Mesendoderm (in vitro differentiated cells): Measurements from ENCODE around the gene CMTM7.

Experiments
- DNase-seq: peaks from one replicate; pipeline ENCODE4 v3.0.0; 2013
- H2AK5ac ChIP-seq: 2 replicates; pipeline ENCODE4 v1.6.1; 2013; ENCODE audit warnings: low read length, inconsistent platforms
- H2BK120ac ChIP-seq: 2 replicates; pipeline ENCODE4 v1.6.1; 2013; ENCODE audit warnings: low read depth, mild to moderate bottlenecking, low read length, moderate library complexity, mixed read lengths
- H2BK15ac ChIP-seq: replicated peaks from 2 replicates; pipeline ENCODE4 v1.6.1; 2013; ENCODE audit warnings: low read depth, mild to moderate bottlenecking, moderate library complexity
- H2BK5ac ChIP-seq: 2 replicates; pipeline ENCODE4 v1.6.1; 2013; ENCODE audit warnings: low read length, inconsistent platforms
- H3K18ac ChIP-seq: 2 replicates; pipeline ENCODE4 v1.6.1; 2013; ENCODE audit warnings: mild to moderate bottlenecking, low read length, mixed read lengths
- H3K23ac ChIP-seq: one replicate; pipeline ENCODE4 v1.6.1; 2013; ENCODE audit warnings: low read length
- H3K27ac ChIP-seq: 2 replicates; pipeline ENCODE4 v1.5.1; 2013; ENCODE audit warnings: low read depth, mild to moderate bottlenecking, inconsistent platforms, low read length, moderate library complexity
- H3K27me3 ChIP-seq: 2 replicates; pipeline ENCODE4 v1.6.1; 2013; ENCODE audit warnings: low read length, control low read depth, mild to moderate bottlenecking, inconsistent platforms; ENCODE audit not compliant: insufficient read depth, poor library complexity
- H3K36me3 ChIP-seq: 2 replicates; pipeline ENCODE4 v1.6.1; 2013; ENCODE audit warnings: low read length, inconsistent platforms; ENCODE audit not compliant: control insufficient read depth, insufficient read depth
- H3K4ac ChIP-seq: one replicate; pipeline ENCODE4 v1.6.1; 2013; ENCODE audit warnings: low read depth, mild to moderate bottlenecking, low read length, moderate library complexity
- H3K4me1 ChIP-seq: 2 replicates; pipeline ENCODE4 v1.6.1; 2013; ENCODE audit warnings: low read depth, low read length, inconsistent platforms; ENCODE audit not compliant: control insufficient read depth
- H3K4me2 ChIP-seq: 2 replicates; pipeline ENCODE4 v1.6.1; 2013; ENCODE audit warnings: low read length
- H3K4me3 ChIP-seq: 2 replicates; pipeline ENCODE4 v1.5.1; 2013; ENCODE audit warnings: mild to moderate bottlenecking, low read length
- H3K56ac ChIP-seq: one replicate; pipeline ENCODE4 v1.6.1; 2013; ENCODE audit warnings: low read length
- H3K79me1 ChIP-seq: 2 replicates; pipeline ENCODE4 v1.6.1; 2013; ENCODE audit warnings: low read length, inconsistent platforms
- H3K79me2 ChIP-seq: 2 replicates; pipeline ENCODE4 v1.6.1; 2013; ENCODE audit warnings: mild to moderate bottlenecking, low read length; ENCODE audit not compliant: control insufficient read depth, insufficient read depth
- H3K9ac ChIP-seq: 2 replicates; pipeline ENCODE4 v1.6.1; 2013; ENCODE audit warnings: low read length, inconsistent platforms
- H4K5ac ChIP-seq: one replicate; pipeline ENCODE4 v1.6.1; 2013; ENCODE audit warnings: low read length
- H4K8ac ChIP-seq: one replicate; pipeline ENCODE4 v1.6.1; 2013; ENCODE audit warnings: low read depth, mild to moderate bottlenecking, control low read depth, low read length, moderate library complexity
- WGBS: extraction: QIAGEN DNeasy Blood & Tissue Kit; methylation state at CpG from one replicate; pipeline ENCODE4 v1.1.7; 2013; ENCODE audit warnings: low lambda C conversion rate, missing lambda C conversion rate; ENCODE audit not compliant: insufficient coverage; ENCODE audit errors: extremely low coverage; 5-methylcytosine and 5-hydroxymethylcytosine counted together

Gene CMTM7

DNA sequence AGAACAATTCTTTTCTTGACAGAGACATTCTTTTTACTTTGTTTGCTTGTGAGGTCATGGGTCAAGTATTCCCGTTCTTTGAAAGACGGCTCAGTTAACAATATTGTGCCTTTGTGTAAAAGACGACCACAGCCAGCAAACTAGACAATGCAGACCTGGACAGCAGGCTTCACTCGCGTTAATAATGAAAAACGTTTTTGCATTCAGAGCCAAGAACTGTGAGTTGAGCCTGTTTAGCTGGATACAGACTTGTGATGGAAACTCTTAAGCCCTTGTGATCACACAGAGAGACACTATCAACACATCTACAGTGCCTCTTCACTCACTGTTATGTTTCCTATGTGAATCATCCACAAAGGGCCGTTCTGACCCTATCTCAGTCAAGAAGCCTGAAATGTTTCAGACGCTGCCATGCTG lies 37.3 kb upstream of the CMTM7 start:
- H3K27ac ChIP-seq, result no peak overlapping the region
- no peak overlapping the region for H2BK15ac ChIP-seq
- no peak overlapping the region for H3K56ac ChIP-seq
- H3K18ac ChIP-seq, result no peak overlapping the region
- no peak overlapping the region for H4K8ac ChIP-seq
- H3K36me3 ChIP-seq, result no peaks in the 10 kb centered on the region
- H3K4me1 ChIP-seq, result no peaks in the 10 kb centered on the region
- H3K23ac ChIP-seq, result no peak overlapping the region
- H3K79me1 ChIP-seq, result no peaks in the 10 kb centered on the region
- no peak overlapping the region for H4K5ac ChIP-seq
- H2BK5ac ChIP-seq, result no peak overlapping the region
- H3K4ac ChIP-seq, result no peak overlapping the region
- H3K9ac ChIP-seq, result no peak overlapping the region
- no peak overlapping the region for H3K4me3 ChIP-seq
- no peaks in the 10 kb centered on the region for H3K27me3 ChIP-seq
- H2BK120ac ChIP-seq, result no peak overlapping the region
- DNase-seq, result no peak
- WGBS, result no CpG with 5 or more reads among the region's 8 CpGs
- H3K4me2 ChIP-seq, result no peak overlapping the region
- no peaks in the 10 kb centered on the region for H3K79me2 ChIP-seq
- H2AK5ac ChIP-seq, result no peak overlapping the region

DNA sequence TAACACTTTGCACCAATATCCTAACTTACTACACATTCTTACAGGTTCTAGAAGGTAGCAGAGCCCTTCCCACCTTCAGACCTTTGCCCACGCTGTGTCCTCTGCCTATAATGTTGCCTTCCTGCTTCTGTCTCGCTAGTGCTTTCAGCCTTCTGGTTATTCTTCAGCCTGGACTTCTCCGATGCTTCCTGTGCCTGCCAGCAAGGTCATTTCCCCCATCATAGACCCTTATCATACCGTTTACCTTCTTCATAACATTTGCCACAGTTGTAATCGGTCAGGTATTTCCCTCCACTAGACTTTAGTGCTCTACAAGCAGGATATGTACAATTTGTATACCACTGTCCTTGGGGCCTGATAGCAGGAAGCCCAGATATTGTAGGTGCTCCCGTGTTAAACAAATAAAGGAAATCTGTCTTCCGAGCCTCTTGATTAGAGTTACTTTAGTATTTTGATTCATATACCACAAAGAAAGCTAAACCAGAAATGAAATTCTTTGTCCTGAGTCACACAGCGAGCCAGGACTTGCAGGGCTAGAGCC lies 35.8 kb upstream of the CMTM7 start:
- Histone ChIP-seq H3K36me3 (no peaks in the 10 kb centered on the region), H4K5ac (no peak overlapping the region), H3K4ac (no peak overlapping the region), H2BK15ac (no peak overlapping the region), H4K8ac (no peak overlapping the region), H3K18ac (no peak overlapping the region), H3K4me2 (no peak overlapping the region), H3K4me1 (no peaks in the 10 kb centered on the region), H3K79me2 (no peaks in the 10 kb centered on the region), H3K23ac (no peak overlapping the region), H2AK5ac (no peak overlapping the region), H3K9ac (no peak overlapping the region), H3K4me3 (no peak overlapping the region), H3K27ac (no peak overlapping the region), H2BK120ac (no peak overlapping the region), H2BK5ac (no peak overlapping the region), H3K56ac (no peak overlapping the region), H3K79me1 (no peaks in the 10 kb centered on the region), H3K27me3 (no peaks in the 10 kb centered on the region)
- no CpG with 5 or more reads among the region's 8 CpGs for WGBS
- no peak for DNase-seq

DNA sequence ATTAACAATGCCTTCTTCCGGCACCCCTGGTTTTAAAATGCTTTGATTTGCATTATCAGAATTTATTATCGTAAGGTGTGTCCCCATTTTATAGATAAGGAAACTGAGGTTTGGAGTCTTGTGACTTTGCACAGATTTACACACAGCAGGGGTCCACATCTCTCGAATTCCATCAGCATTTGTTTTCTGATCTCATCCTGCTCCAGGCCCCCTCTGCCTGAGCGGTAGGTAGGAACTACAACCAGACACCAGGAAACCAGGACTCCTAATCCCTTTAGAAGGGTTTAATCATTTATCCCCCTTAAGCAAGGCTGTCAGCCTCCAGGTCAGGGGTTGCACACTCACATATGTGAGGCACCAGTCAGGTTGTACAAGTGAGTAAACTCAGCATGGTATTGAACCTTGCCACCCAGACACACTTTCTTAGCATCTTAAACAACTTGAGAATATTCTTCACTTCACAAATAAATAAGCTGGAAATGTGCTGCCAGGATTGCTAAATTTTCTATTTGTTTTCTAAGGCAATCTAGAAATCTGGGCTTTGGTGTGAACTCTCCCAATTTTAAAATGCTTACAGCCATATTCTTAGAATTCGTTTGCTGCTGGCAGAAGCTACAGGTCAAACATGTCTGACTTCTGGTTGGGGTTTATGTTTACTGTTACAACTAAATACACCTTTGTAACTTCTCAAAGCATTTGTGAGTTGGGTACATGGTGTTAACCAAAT lies 31.7 kb upstream of the CMTM7 start:
- no peak overlapping the region for H4K5ac ChIP-seq
- H3K23ac ChIP-seq, result no peak overlapping the region
- no peaks in the 10 kb centered on the region for H3K27me3 ChIP-seq
- H3K4me3 ChIP-seq, result no peak overlapping the region
- no peak overlapping the region for H3K9ac ChIP-seq
- peak; percentile 94 for DNase-seq
- no peak overlapping the region for H2BK15ac ChIP-seq
- H2BK5ac ChIP-seq, result no peak overlapping the region
- no peak overlapping the region for H4K8ac ChIP-seq
- H2BK120ac ChIP-seq, result no peak overlapping the region
- H3K4me2 ChIP-seq, result no peak overlapping the region
- WGBS, result no CpG with 5 or more reads among the region's 5 CpGs
- no peak overlapping the region for H3K27ac ChIP-seq
- H3K79me1 ChIP-seq, result no peaks in the 10 kb centered on the region
- H3K79me2 ChIP-seq, result no peaks in the 10 kb centered on the region
- H3K18ac ChIP-seq, result no peak overlapping the region
- no peak overlapping the region for H2AK5ac ChIP-seq
- H3K56ac ChIP-seq, result no peak overlapping the region
- no peak overlapping the region for H3K4ac ChIP-seq
- no peaks in the 10 kb centered on the region for H3K36me3 ChIP-seq
- H3K4me1 ChIP-seq, result peaks cover 2% of the 10 kb centered on the region

DNA sequence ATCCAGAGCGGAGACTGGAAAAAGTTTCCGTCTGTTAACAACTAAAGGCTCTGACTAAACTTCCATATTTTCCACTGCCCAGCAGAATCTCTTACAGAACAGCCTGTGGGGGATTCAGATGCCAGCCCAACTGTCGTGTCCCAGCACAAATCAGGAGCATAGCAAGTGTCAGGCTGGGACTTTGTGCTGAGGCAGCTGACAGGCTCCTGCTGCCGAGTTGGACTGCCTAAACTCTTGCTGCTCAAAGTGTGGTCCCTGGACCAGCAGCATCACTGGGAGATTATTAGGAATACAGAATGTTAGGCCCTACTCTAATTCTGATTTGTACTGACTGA lies 31.2 kb upstream of the CMTM7 start:
- no peak overlapping the region for H3K27ac ChIP-seq
- H3K4ac ChIP-seq, result no peak overlapping the region
- H2BK5ac ChIP-seq, result no peak overlapping the region
- no peak for DNase-seq
- H3K79me2 ChIP-seq, result no peaks in the 10 kb centered on the region
- no peak overlapping the region for H4K5ac ChIP-seq
- H3K4me3 ChIP-seq, result no peak overlapping the region
- no peaks in the 10 kb centered on the region for H3K27me3 ChIP-seq
- no peak overlapping the region for H2AK5ac ChIP-seq
- no CpG with 5 or more reads among the region's 4 CpGs for WGBS
- peaks cover 2% of the 10 kb centered on the region for H3K4me1 ChIP-seq
- no peak overlapping the region for H3K18ac ChIP-seq
- no peak overlapping the region for H3K56ac ChIP-seq
- no peaks in the 10 kb centered on the region for H3K79me1 ChIP-seq
- H3K9ac ChIP-seq, result no peak overlapping the region
- no peak overlapping the region for H3K23ac ChIP-seq
- no peak overlapping the region for H2BK120ac ChIP-seq
- no peaks in the 10 kb centered on the region for H3K36me3 ChIP-seq
- H2BK15ac ChIP-seq, result no peak overlapping the region
- H4K8ac ChIP-seq, result no peak overlapping the region
- H3K4me2 ChIP-seq, result no peak overlapping the region

DNA sequence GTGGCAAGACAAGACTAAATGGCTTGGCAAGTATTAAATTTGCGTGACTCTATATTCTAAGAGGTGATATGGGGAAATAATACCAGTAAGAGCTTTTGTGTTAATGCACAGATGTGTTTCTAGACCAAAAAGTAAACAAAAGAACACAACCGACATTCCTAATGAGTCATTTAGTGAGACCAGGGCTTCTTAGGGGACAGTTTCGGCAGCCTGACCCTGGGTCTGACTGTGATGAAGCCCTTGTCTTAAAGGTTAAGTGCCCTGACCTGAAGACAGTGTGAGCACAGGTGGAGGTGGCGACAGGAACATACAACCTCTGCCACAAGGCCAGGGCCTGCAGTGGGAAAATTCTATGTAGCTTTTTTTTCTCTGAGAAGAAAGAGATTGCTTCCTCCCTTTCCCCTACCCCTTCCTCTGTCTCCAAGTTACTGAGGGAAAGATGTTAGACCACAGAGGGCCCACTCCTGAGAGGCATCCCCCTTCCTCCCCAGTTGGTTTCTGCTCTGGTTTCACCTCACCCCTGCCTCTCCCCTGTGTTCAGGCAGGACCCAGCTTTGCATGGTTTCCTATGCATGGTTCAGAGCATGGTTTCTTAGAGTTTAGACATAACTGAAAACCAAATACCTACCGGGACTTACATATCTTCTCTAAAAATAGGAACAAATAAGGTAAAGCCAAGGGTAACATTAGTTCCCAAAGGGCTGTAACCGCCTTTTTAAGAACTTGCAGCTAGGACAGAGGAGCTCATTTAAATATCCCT lies 24.8 kb upstream of the CMTM7 start:
- no peak overlapping the region for H3K4ac ChIP-seq
- H3K36me3 ChIP-seq, result no peaks in the 10 kb centered on the region
- no peak overlapping the region for H3K4me2 ChIP-seq
- H2BK15ac ChIP-seq, result no peak overlapping the region
- H3K27ac ChIP-seq, result no peak overlapping the region
- no peak overlapping the region for H4K5ac ChIP-seq
- no peaks in the 10 kb centered on the region for H3K79me2 ChIP-seq
- H3K9ac ChIP-seq, result no peak overlapping the region
- no peak overlapping the region for H3K23ac ChIP-seq
- no peak overlapping the region for H4K8ac ChIP-seq
- H3K27me3 ChIP-seq, result no peaks in the 10 kb centered on the region
- no peak overlapping the region for H2BK5ac ChIP-seq
- no peak overlapping the region for H2AK5ac ChIP-seq
- peaks cover 2% of the 10 kb centered on the region for H3K4me1 ChIP-seq
- DNase-seq, result no peak
- H3K79me1 ChIP-seq, result no peaks in the 10 kb centered on the region
- no peak overlapping the region for H3K18ac ChIP-seq
- no peak overlapping the region for H2BK120ac ChIP-seq
- no peak overlapping the region for H3K56ac ChIP-seq
- no CpG with 5 or more reads among the region's 6 CpGs for WGBS
- no peak overlapping the region for H3K4me3 ChIP-seq
